Posterior vena cava (tissue), 2 donors: ENCODE results near the gene MGST2. TPM values are rescaled to one million over a fixed set of nuclear protein-coding genes. Genes with fewer than 3 reads are reported as not detected.

Experiments used
- DNase-seq: peaks from one replicate; pipeline ENCODE4 v3.0.0-alpha.2; 2020; ENCODE audit warnings: low spot score
- intact Hi-C, 2 donors: fragments of 100-400 bp; cut with DNase I; formaldehyde crosslinking; loops; one replicate each; pipeline versions ENCODE4 v1.14.1 to v1.14.2; 2022 to 2023
- total RNA-seq, 2 donors: library from RNA; stranded (reverse); fragmentation: NEBNext Ultra II Directional; extraction: Animal tissue kit (Norgen Biotek cat#: 25700); gene quantifications; one replicate each; pipeline ENCODE4 v1.2.1, GENCODE V29; 2021
- donor health status: DM: yes; HTN: yes; CAD: no.
- donor health status: DM: yes; HTN: yes; CAD: no.

The MGST2 gene
- total RNA-seq, 2 donors from 2014 or later = 41.1 to 41.2 TPM

DNA sequence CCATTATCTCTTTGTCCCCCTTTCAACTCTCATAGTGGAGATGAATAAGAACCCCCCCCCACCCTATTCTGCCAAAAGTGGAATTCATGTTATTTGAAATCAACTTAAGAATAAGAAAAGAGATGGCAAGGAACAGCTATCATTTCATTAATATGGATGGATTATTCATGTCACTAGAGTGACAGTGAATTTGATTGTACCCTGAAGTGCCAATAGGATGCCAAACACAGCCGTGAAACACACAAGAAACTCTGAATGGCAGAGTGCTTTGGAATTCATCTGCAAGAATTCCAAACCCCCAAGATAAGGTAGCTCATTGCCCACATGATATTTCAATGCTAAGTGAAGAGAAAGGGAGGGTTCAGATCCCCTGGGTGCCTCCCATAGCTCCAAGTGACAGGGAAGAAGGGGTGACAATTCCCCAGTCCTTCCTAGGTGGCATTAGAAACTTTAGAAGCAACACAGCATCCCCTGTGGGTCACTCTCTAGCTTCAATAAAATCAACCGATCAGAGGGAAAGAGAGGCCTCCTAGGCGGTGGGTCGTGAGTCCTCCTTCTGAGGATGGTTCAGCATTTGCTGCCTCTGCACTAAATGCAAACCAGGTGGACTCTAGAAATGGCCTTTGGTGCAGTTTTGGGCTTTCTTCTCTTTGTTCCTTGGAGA, 84.3 kb downstream of the MGST2 start:
- no peak for DNase-seq
- intact Hi-C loops = no loop called here

DNA sequence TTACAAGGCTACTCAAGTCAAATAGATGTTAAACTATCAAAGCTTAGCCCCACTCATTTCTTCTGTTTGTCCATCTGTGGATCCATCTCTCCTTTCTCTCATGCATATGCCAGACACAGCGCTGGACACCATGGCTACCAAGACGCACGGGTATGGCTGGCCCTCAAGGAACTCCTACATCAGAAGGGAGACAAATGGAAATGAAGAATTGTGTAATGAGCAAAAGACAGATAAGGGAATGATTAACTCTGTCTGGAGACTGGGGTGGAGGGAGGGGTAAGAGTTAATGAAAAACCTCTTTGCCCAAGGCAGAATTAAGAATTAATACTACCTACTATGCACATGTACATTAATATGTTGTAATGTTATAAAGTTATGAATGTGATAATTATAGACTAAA, 88.1 kb downstream of the MGST2 start:
- intact Hi-C loops = no loop called here

More for the DNA sequence above, 88.1 kb downstream of the MGST2 start:
- no peak for DNase-seq

Other genes starting within 250 kb of the MGST2 start
- gene RAB33B, start 211.7 kb upstream of the MGST2 start, total RNA-seq = 10 to 100 TPM; 14.7 to 17.0 TPM
- 10 to 100 TPM; 69.0 to 75.4 TPM for gene SETD7, start 109.6 kb upstream of the MGST2 start, total RNA-seq